BJ (cell line): ENCODE measurements around the gene METTL21C. TPM values are rescaled to one million over a fixed set of nuclear protein-coding genes. Genes with fewer than 3 reads are reported as not detected.
A peak's percentile ranks its signal among the peaks of the same experiment; 100 is the strongest.

Experiments used
- CTCF ChIA-PET: fragments of 350-600 bp; formaldehyde crosslinking; extraction: SDS; loops from one replicate; lab custom pipeline; 2021; ENCODE audit warnings: antibody characterized with exemption, inconsistent platforms; lab: Yijun Ruan, JAX
- POLR2A ChIA-PET: fragments of 300-600 bp; sonication (Branson Sonifier 250); formaldehyde crosslinking; extraction: SDS; loops from one replicate; lab custom pipeline; 2021; ENCODE audit warnings: antibody characterized with exemption; lab: Charles Lee
- DNase-seq: peaks from one replicate; pipeline ENCODE4 v3.0.0-alpha.2; 2011; ENCODE audit warnings: low read depth
- H3K27me3 ChIP-seq: 2 replicates; pipeline ENCODE4 v1.6.0; 2011; ENCODE audit warnings: low read length; ENCODE audit not compliant: control insufficient read depth, insufficient read depth
- H3K36me3 ChIP-seq: 2 replicates; pipeline ENCODE4 v1.5.1; 2011; ENCODE audit warnings: low read length; ENCODE audit not compliant: control insufficient read depth, insufficient read depth
- H3K4me3 ChIP-seq: 2 replicates; pipeline ENCODE4 v1.5.1; 2011; ENCODE audit warnings: low read depth, mild to moderate bottlenecking, control low read depth, low read length
- polyA plus RNA-seq: library from polyadenylated mRNA; depleted of rRNA; stranded (reverse); fragments of >200 nt; gene quantifications from 2 replicates; pipeline ENCODE4 v1.2.3, GENCODE V29; 2011
- TF ChIP-seq, protein P1 (sequence below): IDR thresholded peaks from 2 replicates; pipeline ENCODE4 v1.5.1; 2011; ENCODE audit warnings: low read depth, mild to moderate bottlenecking, control low read depth, inconsistent platforms, low read length, moderate library complexity; ENCODE audit not compliant: insufficient read depth

Gene METTL21C
- polyA plus RNA-seq, 1 experiment: not detected

DNA sequence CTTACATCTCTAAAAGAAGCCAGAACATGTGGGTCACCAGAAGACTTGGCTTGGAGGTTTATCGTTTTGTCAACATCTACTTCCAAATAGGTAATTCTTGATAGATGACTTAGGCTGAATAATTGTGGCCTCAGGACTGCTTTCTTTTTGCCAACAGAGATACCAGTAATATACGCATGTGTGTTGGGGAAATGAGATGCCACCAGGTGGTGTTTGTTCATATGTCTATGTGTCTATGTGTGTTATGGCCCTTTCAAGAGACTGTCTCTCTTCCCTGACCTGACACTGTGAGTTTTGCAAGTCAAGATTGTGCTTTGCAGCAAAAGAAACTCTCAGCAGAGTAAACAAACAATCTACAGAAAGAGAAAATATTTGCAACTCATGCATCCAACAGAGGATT lies 31.6 kb upstream of the METTL21C start:
- ChIA-PET CTCF (interaction anchor here (2.0 to 3.2 kb wide), 2 partner anchors 135 to 147 kb away, joined by 17 to 18 read pairs; no protein-coding TSS in a partner anchor), POLR2A (no interaction called here)
- H3K4me3 ChIP-seq: no peak overlapping the region
- TF ChIP-seq, protein P1, sequence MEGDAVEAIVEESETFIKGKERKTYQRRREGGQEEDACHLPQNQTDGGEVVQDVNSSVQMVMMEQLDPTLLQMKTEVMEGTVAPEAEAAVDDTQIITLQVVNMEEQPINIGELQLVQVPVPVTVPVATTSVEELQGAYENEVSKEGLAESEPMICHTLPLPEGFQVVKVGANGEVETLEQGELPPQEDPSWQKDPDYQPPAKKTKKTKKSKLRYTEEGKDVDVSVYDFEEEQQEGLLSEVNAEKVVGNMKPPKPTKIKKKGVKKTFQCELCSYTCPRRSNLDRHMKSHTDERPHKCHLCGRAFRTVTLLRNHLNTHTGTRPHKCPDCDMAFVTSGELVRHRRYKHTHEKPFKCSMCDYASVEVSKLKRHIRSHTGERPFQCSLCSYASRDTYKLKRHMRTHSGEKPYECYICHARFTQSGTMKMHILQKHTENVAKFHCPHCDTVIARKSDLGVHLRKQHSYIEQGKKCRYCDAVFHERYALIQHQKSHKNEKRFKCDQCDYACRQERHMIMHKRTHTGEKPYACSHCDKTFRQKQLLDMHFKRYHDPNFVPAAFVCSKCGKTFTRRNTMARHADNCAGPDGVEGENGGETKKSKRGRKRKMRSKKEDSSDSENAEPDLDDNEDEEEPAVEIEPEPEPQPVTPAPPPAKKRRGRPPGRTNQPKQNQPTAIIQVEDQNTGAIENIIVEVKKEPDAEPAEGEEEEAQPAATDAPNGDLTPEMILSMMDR: no peak
- no peaks in the 10 kb centered on the region for H3K36me3 ChIP-seq
- H3K27me3 ChIP-seq: peaks cover 3% of the 10 kb centered on the region
- DNase-seq: no peak

DNA sequence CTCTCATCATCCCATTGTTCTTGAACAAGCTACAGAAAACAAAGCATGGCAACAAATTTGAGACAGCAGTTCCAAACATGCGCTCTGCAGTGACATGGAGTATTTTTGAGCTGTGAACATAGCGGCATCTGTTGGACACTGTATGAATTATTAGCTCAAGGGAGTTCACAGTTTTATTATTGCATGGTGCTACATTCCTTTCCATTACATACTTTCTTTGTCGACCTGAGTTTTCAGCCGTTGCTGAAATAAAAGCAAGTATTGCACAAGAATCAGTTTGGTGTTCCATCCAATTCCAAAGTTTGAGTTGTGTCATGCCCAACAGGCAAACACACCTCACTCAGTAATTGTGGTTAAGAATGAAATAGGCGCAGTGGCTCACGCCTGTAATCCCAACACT lies 30.1 kb upstream of the METTL21C start:
- CTCF ChIA-PET: interaction anchor here (0.6 to 3.2 kb wide), 23 partner anchors 11 to 169 kb away, joined by 3 to 21 read pairs (median 4); no protein-coding TSS in a partner anchor
- H3K36me3 ChIP-seq: no peaks in the 10 kb centered on the region
- H3K4me3 ChIP-seq: no peak overlapping the region
- DNase-seq: no peak
- POLR2A ChIA-PET: interaction anchor here (0.7 to 1.0 kb wide), 2 partner anchors 128 to 135 kb away, joined by 3 to 4 read pairs; partner anchors contain the start of gene TPP2
- TF ChIP-seq, protein P1: peak; percentile 53
- peaks cover 2% of the 10 kb centered on the region; the same call in 1 of the 2 replicates for H3K27me3 ChIP-seq

DNA sequence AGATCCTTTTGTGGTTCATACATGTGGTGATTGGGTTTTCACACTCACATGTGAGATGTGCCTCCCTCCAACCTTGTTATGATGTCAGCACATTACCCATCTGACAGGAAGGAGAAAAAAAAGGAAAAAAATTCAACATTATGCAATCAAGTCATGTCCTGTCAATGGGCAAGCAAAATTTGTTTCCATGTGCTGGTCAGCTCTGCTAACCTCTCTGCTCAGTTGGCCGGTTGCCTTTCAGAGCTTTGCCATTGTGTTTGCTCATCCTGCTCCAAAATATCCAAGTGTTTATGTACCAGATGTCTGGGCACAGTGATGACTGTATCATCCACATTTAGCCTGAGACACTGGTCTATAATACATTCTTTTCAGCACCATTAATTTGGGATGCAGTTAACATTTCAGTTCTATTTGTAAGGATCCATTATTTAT lies 27.0 kb upstream of the METTL21C start:
- TF ChIP-seq, protein P1: no peak
- DNase-seq: peak; percentile 64
- no peaks in the 10 kb centered on the region for H3K36me3 ChIP-seq
- no peak overlapping the region for H3K4me3 ChIP-seq
- ChIA-PET CTCF (interaction anchor here (1.0 to 1.7 kb wide), 6 partner anchors 11 to 142 kb away, joined by 3 to 7 read pairs (median 4); no protein-coding TSS in a partner anchor), POLR2A (interaction anchor here (0.6 to 1.1 kb wide), 2 partner anchors 19 to 95 kb away, joined by 3 to 4 read pairs; no protein-coding TSS in a partner anchor)
- H3K27me3 ChIP-seq: peaks cover 2% of the 10 kb centered on the region

DNA sequence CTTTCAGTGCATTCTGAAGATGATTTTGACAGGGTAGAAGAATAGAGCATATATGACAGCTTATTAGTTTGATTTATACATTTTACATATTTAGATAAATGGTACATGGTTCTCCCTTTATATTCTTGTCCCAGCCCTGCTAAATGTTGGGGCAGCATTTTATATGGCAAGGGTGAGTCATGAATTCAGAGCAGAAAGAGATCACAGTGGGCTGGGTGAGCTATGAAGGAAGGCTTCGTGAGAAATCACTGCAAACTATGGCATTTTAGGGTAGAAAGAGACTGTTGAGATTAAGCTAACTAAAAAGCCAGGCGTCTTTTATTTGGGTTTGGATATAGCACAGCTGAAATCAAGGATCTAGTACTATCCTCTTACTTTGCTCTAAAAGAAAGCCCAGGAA lies 23.9 kb upstream of the METTL21C start:
- Histone ChIP-seq H3K36me3 (no peaks in the 10 kb centered on the region), H3K27me3 (no peaks in the 10 kb centered on the region; the same call in none of the 2 replicates), H3K4me3 (no peak overlapping the region)
- no peak for DNase-seq
- CTCF ChIA-PET: interaction anchor here (0.8 to 1.5 kb wide), 3 partner anchors 16 to 139 kb away, joined by 4 to 5 read pairs (median 4); no protein-coding TSS in a partner anchor
- POLR2A ChIA-PET: no interaction called here
- TF ChIP-seq, protein P1: no peak

DNA sequence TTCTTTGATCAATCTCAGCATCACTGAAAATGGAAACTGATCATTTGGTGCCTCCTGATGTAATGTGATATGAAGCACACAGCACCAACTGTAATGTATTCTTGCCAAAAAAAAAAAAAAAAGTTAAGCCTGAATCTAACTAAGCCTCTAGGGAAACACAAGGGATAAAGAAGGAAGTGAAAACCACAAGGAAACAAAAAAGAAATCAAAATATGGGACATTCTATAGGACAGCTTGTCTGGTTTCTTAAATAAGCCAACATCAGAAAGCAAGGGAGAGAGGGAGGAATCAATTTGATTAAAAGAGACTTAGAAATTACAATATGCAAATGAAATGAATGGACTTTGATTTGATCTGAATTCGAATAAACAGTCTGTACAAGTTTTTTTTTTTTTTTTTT lies 20.6 kb upstream of the METTL21C start:
- CTCF ChIA-PET: no interaction called here
- TF ChIP-seq, protein P1: no peak
- POLR2A ChIA-PET: no interaction called here
- H3K36me3 ChIP-seq: no peaks in the 10 kb centered on the region
- DNase-seq: no peak
- H3K27me3 ChIP-seq: no peaks in the 10 kb centered on the region; the same call in none of the 2 replicates
- no peak overlapping the region for H3K4me3 ChIP-seq
